ENCODE results near the gene SORBS1. TPM values are rescaled to one million over a fixed set of nuclear protein-coding genes. Genes with fewer than 3 reads are reported as not detected.
A peak's percentile ranks its signal among the peaks of the same experiment; 100 is the strongest.

The SORBS1 gene
- total and polyA plus RNA-seq, 2 experiments from 2014 or later: 11.0 to 20.6 TPM

GRCh38 chr10:95447685-95448084 lies 113.5 kb downstream of the SORBS1 start:
- peaks cover 27% of the 10 kb centered on the region for H3K4me1 ChIP-seq (ENCODE audit: low read depth)
- H3K36me3 ChIP-seq: no peaks in the 10 kb centered on the region
- TF ChIP-seq CTCF (IDR thresholded peaks at IDR 0.05; ENCODE audit: low read depth, low read length): no peak
- H3K27me3 ChIP-seq: no peaks in the 10 kb centered on the region
- peak overlapping the region; percentile 49 for H3K27ac ChIP-seq
- no peak overlapping the region for H3K4me3 ChIP-seq
- peak in 1 of 2 donors; percentile 82 for DNase-seq (ENCODE audit: low read depth in 1 of 2, low spot score in 1 of 2)
- H3K9me3 ChIP-seq (ENCODE audit: low read depth): no peaks in the 10 kb centered on the region

- Histone ChIP-seq H3K27ac (peak overlapping the region; percentile 45), H3K4me1 (ENCODE audit: low read depth) (peaks cover 20% of the 10 kb centered on the region), H3K27me3 (no peaks in the 10 kb centered on the region), H3K36me3 (no peaks in the 10 kb centered on the region), H3K4me3 (no peak overlapping the region), H3K9me3 (ENCODE audit: low read depth) (no peaks in the 10 kb centered on the region)
- peak; percentile 70 to 80 for DNase-seq (ENCODE audit: low read depth in 1 of 2, low spot score in 1 of 2)
- TF ChIP-seq CTCF (IDR thresholded peaks at IDR 0.05; ENCODE audit: low read depth, low read length): peak; percentile 83
Observed at GRCh38 chr10:95445837-95446486, 115.2 kb downstream of the SORBS1 start.

GRCh38 chr10:95445223-95445836 lies 115.8 kb downstream of the SORBS1 start:
- no peaks in the 10 kb centered on the region for H3K36me3 ChIP-seq
- no peaks in the 10 kb centered on the region for H3K27me3 ChIP-seq
- H3K27ac ChIP-seq: peak overlapping the region; percentile 34
- peaks cover 17% of the 10 kb centered on the region for H3K4me1 ChIP-seq (ENCODE audit: low read depth)
- no peak for TF ChIP-seq CTCF (IDR thresholded peaks at IDR 0.05; ENCODE audit: low read depth, low read length)
- DNase-seq (ENCODE audit: low read depth in 1 of 2, low spot score in 1 of 2): peak in 1 of 2 donors; percentile 85
- no peak overlapping the region for H3K4me3 ChIP-seq
- no peaks in the 10 kb centered on the region for H3K9me3 ChIP-seq (ENCODE audit: low read depth)

- peak overlapping the region; percentile 34 for H3K27ac ChIP-seq
- no peaks in the 10 kb centered on the region for H3K36me3 ChIP-seq
- H3K9me3 ChIP-seq (ENCODE audit: low read depth): no peaks in the 10 kb centered on the region
- peaks cover 17% of the 10 kb centered on the region for H3K4me1 ChIP-seq (ENCODE audit: low read depth)
- DNase-seq (ENCODE audit: low read depth in 1 of 2, low spot score in 1 of 2): peak in 1 of 2 donors; percentile 32
- H3K4me3 ChIP-seq: no peak overlapping the region
- no peak for TF ChIP-seq CTCF (IDR thresholded peaks at IDR 0.05; ENCODE audit: low read depth, low read length)
- H3K27me3 ChIP-seq: no peaks in the 10 kb centered on the region
Observed at GRCh38 chr10:95444792-95445191, 116.4 kb downstream of the SORBS1 start.

- no peak overlapping the region for H3K27ac ChIP-seq
- H3K27me3 ChIP-seq: no peaks in the 10 kb centered on the region
- H3K36me3 ChIP-seq: no peaks in the 10 kb centered on the region
- no peak overlapping the region for H3K4me3 ChIP-seq
- peaks cover 17% of the 10 kb centered on the region for H3K4me1 ChIP-seq (ENCODE audit: low read depth)
- H3K9me3 ChIP-seq (ENCODE audit: low read depth): no peaks in the 10 kb centered on the region
- TF ChIP-seq CTCF (IDR thresholded peaks at IDR 0.05; ENCODE audit: low read depth, low read length): no peak
- no peak for DNase-seq (ENCODE audit: low read depth in 1 of 2, low spot score in 1 of 2)
Observed at GRCh38 chr10:95443636-95444035, 117.5 kb downstream of the SORBS1 start.
